ENCODE data around the gene FRMD8. TPM values are rescaled to one million over a fixed set of nuclear protein-coding genes. Genes with fewer than 3 reads are reported as not detected.

FRMD8 gene
- total RNA-seq, 1 experiment from 2014 or later: 40.2 TPM

- H3K9me3 Mint-ChIP-seq (ENCODE audit: low read depth, unreplicated experiment): no peaks in the 10 kb centered on the region
- no peak for TF ChIP-seq CTCF (IDR thresholded peaks at IDR 0.05; ENCODE audit: unreplicated experiment)
- intact Hi-C loops (cut with micrococcal nuclease; ENCODE audit: unreplicated experiment): no loop called here
- CTCF ChIA-PET: no interaction called here
- no TSS peak for BruUV-seq (replicated peaks)
- H3K27ac Mint-ChIP-seq (ENCODE audit: unreplicated experiment): no peak overlapping the region
- DNase-seq: no peak
- peaks cover 45% of the 10 kb centered on the region for H3K36me3 Mint-ChIP-seq (ENCODE audit: insufficient read depth, unreplicated experiment)
- no peaks in the 10 kb centered on the region for H3K27me3 Mint-ChIP-seq (ENCODE audit: unreplicated experiment)
- peaks cover 31% of the 10 kb centered on the region for H3K4me1 Mint-ChIP-seq (ENCODE audit: low read depth, unreplicated experiment)
- no peak overlapping the region for H3K4me3 Mint-ChIP-seq (ENCODE audit: low read depth, unreplicated experiment)
Measured at GRCh38 chr11:65392186-65392829, 5.9 kb downstream of the FRMD8 start.

GRCh38 chr11:65392899-65393298, 6.5 kb downstream of the FRMD8 start:
- CTCF ChIA-PET: no interaction called here
- H3K27me3 Mint-ChIP-seq (ENCODE audit: unreplicated experiment): no peaks in the 10 kb centered on the region
- TF ChIP-seq CTCF (IDR thresholded peaks at IDR 0.05; ENCODE audit: unreplicated experiment): no peak
- no peak for DNase-seq
- no peaks in the 10 kb centered on the region for H3K9me3 Mint-ChIP-seq (ENCODE audit: low read depth, unreplicated experiment)
- intact Hi-C loops (cut with micrococcal nuclease; ENCODE audit: unreplicated experiment): no loop called here
- no peak overlapping the region for H3K27ac Mint-ChIP-seq (ENCODE audit: unreplicated experiment)
- H3K36me3 Mint-ChIP-seq (ENCODE audit: insufficient read depth, unreplicated experiment): peaks cover 47% of the 10 kb centered on the region
- no TSS peak for BruUV-seq (replicated peaks)
- H3K4me1 Mint-ChIP-seq (ENCODE audit: low read depth, unreplicated experiment): peaks cover 25% of the 10 kb centered on the region
- no peak overlapping the region for H3K4me3 Mint-ChIP-seq (ENCODE audit: low read depth, unreplicated experiment)

DNA sequence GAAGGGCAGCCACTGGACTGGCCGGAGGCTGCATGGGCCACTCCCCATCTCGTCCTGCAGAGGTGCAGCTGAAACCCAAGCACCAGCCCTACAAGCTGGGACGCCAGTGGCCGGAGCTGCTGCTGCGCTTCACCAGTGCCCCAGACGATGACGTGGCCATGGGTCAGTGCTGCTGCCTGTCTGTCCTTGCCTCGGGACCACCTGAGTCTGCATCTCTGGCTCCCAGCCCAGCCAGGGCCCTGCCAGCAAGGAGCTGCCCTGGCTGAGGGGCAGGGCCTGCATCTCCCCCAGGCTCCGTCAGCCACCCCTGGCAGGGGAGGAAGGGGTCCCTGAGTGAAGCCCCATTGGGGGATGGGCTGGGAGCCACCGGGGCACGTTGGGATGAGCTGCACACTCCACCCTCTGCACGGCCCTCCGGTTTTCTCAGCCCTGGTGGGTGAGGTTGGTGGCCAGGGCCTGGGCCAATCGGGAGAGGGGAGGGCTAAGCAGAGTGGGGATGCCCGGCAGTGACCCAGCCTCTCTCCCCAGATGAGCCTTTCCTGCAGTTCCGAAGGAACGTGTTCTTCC, 7.2 kb downstream of the FRMD8 start:
- no peak for DNase-seq
- no TSS peak for BruUV-seq (replicated peaks)
- Mint-ChIP-seq H3K4me1 (ENCODE audit: low read depth, unreplicated experiment) (peaks cover 18% of the 10 kb centered on the region), H3K27ac (ENCODE audit: unreplicated experiment) (no peak overlapping the region), H3K27me3 (ENCODE audit: unreplicated experiment) (no peaks in the 10 kb centered on the region), H3K9me3 (ENCODE audit: low read depth, unreplicated experiment) (no peaks in the 10 kb centered on the region), H3K36me3 (ENCODE audit: insufficient read depth, unreplicated experiment) (peaks cover 49% of the 10 kb centered on the region), H3K4me3 (ENCODE audit: low read depth, unreplicated experiment) (no peak overlapping the region)
- CTCF ChIA-PET: no interaction called here
- intact Hi-C loops (cut with micrococcal nuclease; ENCODE audit: unreplicated experiment): no loop called here
- TF ChIP-seq CTCF (IDR thresholded peaks at IDR 0.05; ENCODE audit: unreplicated experiment): no peak

DNA sequence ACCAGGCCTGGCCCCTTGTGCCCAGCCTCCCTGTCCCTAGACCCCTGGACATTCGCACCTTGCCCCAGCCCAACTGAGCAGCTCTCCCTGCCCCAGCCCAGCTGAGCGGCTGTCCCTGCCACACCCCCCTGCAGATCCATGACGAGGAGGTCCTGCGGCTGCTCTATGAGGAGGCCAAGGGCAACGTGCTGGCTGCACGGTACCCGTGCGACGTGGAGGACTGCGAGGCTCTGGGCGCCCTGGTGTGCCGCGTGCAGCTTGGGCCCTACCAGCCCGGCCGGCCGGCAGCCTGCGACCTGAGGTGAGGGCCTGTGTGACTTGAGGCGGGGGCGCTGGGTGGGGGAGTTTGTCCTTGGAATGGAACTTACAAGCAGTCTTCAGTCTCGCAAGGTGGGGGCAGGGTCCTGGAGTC, 7.7 kb downstream of the FRMD8 start:
- Mint-ChIP-seq H3K36me3 (ENCODE audit: insufficient read depth, unreplicated experiment) (peaks cover 54% of the 10 kb centered on the region), H3K9me3 (ENCODE audit: low read depth, unreplicated experiment) (no peaks in the 10 kb centered on the region), H3K4me1 (ENCODE audit: low read depth, unreplicated experiment) (peaks cover 13% of the 10 kb centered on the region), H3K27ac (ENCODE audit: unreplicated experiment) (no peak overlapping the region), H3K4me3 (ENCODE audit: low read depth, unreplicated experiment) (no peak overlapping the region), H3K27me3 (ENCODE audit: unreplicated experiment) (no peaks in the 10 kb centered on the region)
- CTCF ChIA-PET: no interaction called here
- BruUV-seq (replicated peaks): no TSS peak
- intact Hi-C loops (cut with micrococcal nuclease; ENCODE audit: unreplicated experiment): no loop called here
- no peak for DNase-seq
- no peak for TF ChIP-seq CTCF (IDR thresholded peaks at IDR 0.05; ENCODE audit: unreplicated experiment)

Measured in Calu3 (cell line).